Body of pancreas (tissue), 4 donors: ENCODE results near the gene PRDM13. TPM values are rescaled to one million over a fixed set of nuclear protein-coding genes. Genes with fewer than 3 reads are reported as not detected.
A peak's percentile ranks its signal among the peaks of the same experiment; 100 is the strongest.

Experiments
- ATAC-seq: fragments of 150-250 bp; one replicate; pipeline ENCODE4 v1.9.1; 2016
- DNase-seq, 4 donors: peaks; one replicate each; pipeline ENCODE4 v3.0.0-alpha.2; 2019
- H3K27ac ChIP-seq, 4 donors: fragments of 200-600 bp; sonication (generic); 1 replicate in 3 of 4; 2 replicates in 1 of 4; pipeline versions ENCODE4 v1.5.1 to v1.6.1; 2016 to 2019; ENCODE audit warnings: mild to moderate bottlenecking in 1 of 4, mixed read lengths in 1 of 4, moderate library complexity in 1 of 4
- H3K27me3 ChIP-seq, 2 donors: fragments of 200-600 bp; sonication (generic); one replicate each; pipeline ENCODE4 v1.6.0; 2016; ENCODE audit warnings: mild to moderate bottlenecking in 1 of 2
- H3K36me3 ChIP-seq, 2 donors: fragments of 200-600 bp; sonication (generic); replicated peaks in 1 of 2; 2 replicates each; pipeline ENCODE4 v1.5.1; 2016; ENCODE audit warnings: low read depth in 2 of 2; ENCODE audit not compliant: insufficient read depth in 1 of 2
- H3K4me1 ChIP-seq: fragments of 200-600 bp; sonication (generic); one replicate; pipeline ENCODE4 v1.6.0; 2016
- H3K4me3 ChIP-seq, 2 donors: fragments of 200-600 bp; sonication (generic); 1 replicate in 1 of 2; 2 replicates in 1 of 2; pipeline ENCODE4 v1.5.1; 2016 to 2019
- H3K9me3 ChIP-seq, 3 donors: fragments of 200-600 bp; sonication (generic); 1 replicate in 2 of 3; 2 replicates in 1 of 3; pipeline ENCODE4 v1.5.1; 2016
- CTCF ChIP-seq, 7 experiments: fragments of 450-650 bp in 4 of 7; fragments of 200-600 bp in 3 of 7; sonication (generic) in 3 of 7; IDR thresholded peaks; one replicate each; pipeline ENCODE4 v1.5.1; 2016 to 2019; ENCODE audit warnings: antibody characterized with exemption in 7 of 7
- POLR2A ChIP-seq, 3 donors: fragments of 450-650 bp; IDR thresholded peaks; one replicate each; pipeline ENCODE4 v1.6.1; 2016; ENCODE audit warnings: antibody characterized with exemption in 3 of 3, mild to moderate bottlenecking in 2 of 3
- WGBS, 2 donors: methylation state at CpG; one replicate each; pipeline ENCODE4 v1.1.5; 2017; 5-methylcytosine and 5-hydroxymethylcytosine counted together
- intact Hi-C: fragments of 100-400 bp; cut with DNase I; formaldehyde crosslinking; loops from one replicate; pipeline ENCODE4 v1.15.1; 2023
- total RNA-seq, 2 donors: library from RNA; depleted of rRNA; stranded (reverse); fragments of >200 nt; gene quantifications; one replicate each; pipeline ENCODE4 v1.1.0, GENCODE V29; 2016

The PRDM13 gene
- total RNA-seq, 2 donors from 2014 or later: not detected

DNA sequence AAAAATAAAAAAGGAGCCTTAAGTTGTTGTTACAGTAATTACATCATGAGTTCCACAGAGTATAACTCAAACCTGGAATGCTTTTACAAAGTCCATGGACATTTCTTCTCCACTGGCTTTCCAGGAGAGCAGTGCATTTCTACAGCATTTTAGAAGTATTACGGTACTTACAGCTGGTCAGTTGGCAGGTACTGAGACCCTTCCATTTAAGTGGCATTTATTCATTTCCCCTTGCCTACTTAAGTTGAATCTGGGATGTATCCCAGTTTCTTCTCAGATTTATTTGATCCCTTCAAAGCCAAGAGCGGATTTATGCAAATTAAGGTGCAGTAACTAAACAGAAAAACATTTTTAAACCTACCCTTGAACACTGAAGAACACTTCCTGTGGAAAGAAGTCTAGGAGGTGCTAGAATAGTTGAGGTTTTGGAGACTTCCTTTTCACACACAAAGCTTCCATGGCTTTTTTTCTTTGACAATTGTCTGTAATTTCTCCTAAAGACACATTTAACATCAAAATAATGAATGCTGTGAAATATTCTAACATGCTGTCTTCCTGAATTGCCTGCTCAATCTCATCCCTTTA, 3.4 kb downstream of the PRDM13 start:
- DNase-seq (no peak), ATAC-seq (no peak)
- H3K4me1 ChIP-seq: peaks cover 33% of the 10 kb centered on the region
- peaks cover 9 to 74% of the 10 kb centered on the region in 2 donors for H3K27me3 ChIP-seq
- WGBS, 2 donors: 18 to 31% methylated on average over 2 of the region's 2 CpGs
- intact Hi-C loops: no loop called here
- no peaks in the 10 kb centered on the region for H3K36me3 ChIP-seq
- no peak overlapping the region for H3K27ac ChIP-seq
- no peak overlapping the region for H3K4me3 ChIP-seq
- TF ChIP-seq POLR2A (IDR thresholded peaks at IDR 0.05): no peak
- TF ChIP-seq CTCF (IDR thresholded peaks at IDR 0.05): no peak
- no peaks in the 10 kb centered on the region for H3K9me3 ChIP-seq

DNA sequence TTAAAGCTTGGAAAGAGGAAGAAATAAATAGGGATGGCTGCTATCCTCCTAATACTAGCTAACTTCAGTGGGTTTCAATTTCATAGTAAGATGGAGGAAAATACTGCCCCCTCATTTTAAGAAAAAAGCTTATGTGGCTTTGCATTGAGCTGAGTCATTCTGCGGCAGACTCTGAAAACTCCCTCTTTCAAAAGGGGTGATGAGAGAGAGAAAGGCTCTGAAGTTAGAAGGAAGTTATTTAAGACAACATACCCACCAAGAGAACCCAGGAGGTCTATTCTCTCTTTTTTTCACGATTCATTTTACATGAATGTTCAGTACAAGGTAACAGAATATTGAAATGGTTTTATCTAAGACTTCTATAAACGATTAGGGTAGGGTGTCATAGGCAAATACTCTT, 4.5 kb downstream of the PRDM13 start:
- ATAC-seq: no peak
- 3 to 8% methylated on average over 3 of the region's 3 CpGs for WGBS, 2 donors
- TF ChIP-seq CTCF (IDR thresholded peaks at IDR 0.05) (no peak), POLR2A (IDR thresholded peaks at IDR 0.05) (no peak)
- Histone ChIP-seq H3K27me3 (peaks cover 9 to 72% of the 10 kb centered on the region in 2 donors), H3K4me1 (peaks cover 29% of the 10 kb centered on the region), H3K27ac (no peak overlapping the region), H3K9me3 (no peaks in the 10 kb centered on the region), H3K4me3 (no peak overlapping the region), H3K36me3 (no peaks in the 10 kb centered on the region)
- no peak for DNase-seq
- intact Hi-C loops: no loop called here

GRCh38 chr6:99612551-99613408, 6.1 kb downstream of the PRDM13 start:
- Histone ChIP-seq H3K36me3 (no peaks in the 10 kb centered on the region), H3K27ac (no peak overlapping the region), H3K4me1 (peaks cover 21% of the 10 kb centered on the region), H3K9me3 (no peaks in the 10 kb centered on the region), H3K4me3 (peak overlapping the region in 1 of 2 donors; percentile 8), H3K27me3 (peaks cover 8 to 70% of the 10 kb centered on the region in 2 donors)
- intact Hi-C loops: no loop called here
- WGBS, 2 donors: 11 to 27% methylated on average over 23 to 53 of the region's 56 CpGs
- TF ChIP-seq CTCF (IDR thresholded peaks at IDR 0.05): no peak
- TF ChIP-seq POLR2A (IDR thresholded peaks at IDR 0.05): no peak
- ATAC-seq: no peak
- no peak for DNase-seq

DNA sequence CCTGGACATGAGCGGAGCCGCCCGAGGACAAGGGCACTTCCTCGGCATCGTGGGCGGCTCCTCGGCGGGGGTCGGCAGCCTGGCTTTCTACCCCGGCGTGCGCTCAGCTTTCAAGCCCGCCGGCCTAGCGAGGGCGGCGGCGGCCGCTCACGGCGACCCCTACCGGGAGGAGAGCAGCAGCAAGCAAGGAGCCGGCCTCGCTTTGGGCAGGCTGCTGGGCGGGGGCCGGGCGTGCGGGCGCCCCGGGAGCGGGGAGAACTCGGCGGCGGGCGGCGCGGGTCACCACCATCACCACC, 6.7 kb downstream of the PRDM13 start:
- H3K36me3 ChIP-seq: no peaks in the 10 kb centered on the region
- H3K27me3 ChIP-seq: peaks cover 3 to 69% of the 10 kb centered on the region in 2 donors
- 2% methylated on average over 37 of the region's 37 CpGs; no CpG with 5 or more reads in 1 of the 2 donors for WGBS, 2 donors
- H3K4me3 ChIP-seq: peak overlapping the region in 1 of 2 donors; percentile 8
- DNase-seq (peak in 1 of 4 donors; percentile 50), ATAC-seq (peak; percentile 59)
- TF ChIP-seq POLR2A (IDR thresholded peaks at IDR 0.05) (no peak), CTCF (IDR thresholded peaks at IDR 0.05) (peak in 6 of 7 experiments; percentile 19 to 33 (median 29))
- intact Hi-C loops: no loop called here
- no peaks in the 10 kb centered on the region for H3K9me3 ChIP-seq
- no peak overlapping the region for H3K27ac ChIP-seq
- H3K4me1 ChIP-seq: peaks cover 21% of the 10 kb centered on the region
